WTC11 (cell line): ENCODE data around the gene ALDH5A1. TPM values are rescaled to one million over a fixed set of nuclear protein-coding genes. Genes with fewer than 3 reads are reported as not detected.

Experiments used
- ATAC-seq: fragments of 200-7000 bp; cut with Tn5 transposase; 2 replicates; pipeline ENCODE4 v1.10.0; 2021; ENCODE audit warnings: mild to moderate bottlenecking, moderate library complexity
- CTCF ChIA-PET: fragments of 300-600 bp; sonication (Branson Sonifier 250); formaldehyde crosslinking; loops from one replicate; lab custom pipeline; 2021; ENCODE audit warnings: antibody characterized with exemption; lab: Charles Lee
- POLR2A ChIA-PET: fragments of 350-600 bp; sonication (Branson Sonifier 250); formaldehyde crosslinking; loops from one replicate; lab custom pipeline; 2021; ENCODE audit warnings: antibody characterized with exemption; lab: Charles Lee
- DNase-seq: peaks from one replicate; pipeline ENCODE4 v3.0.0; 2021; ENCODE audit warnings: low spot score
- H3K27ac Mint-ChIP-seq: 2 replicates; pipeline ENCODE4 v1.8.0; 2021; ENCODE audit warnings: mixed read lengths
- H3K27me3 Mint-ChIP-seq: 2 replicates; pipeline ENCODE4 v1.8.0; 2021; ENCODE audit warnings: low read depth, mild to moderate bottlenecking, moderate library complexity, mixed read lengths
- H3K36me3 Mint-ChIP-seq: 2 replicates; pipeline ENCODE4 v1.8.0; 2021; ENCODE audit warnings: mixed read lengths
- H3K4me1 Mint-ChIP-seq: 2 replicates; pipeline ENCODE4 v1.8.0; 2022; ENCODE audit warnings: mixed read lengths
- H3K4me3 Mint-ChIP-seq: 2 replicates; pipeline ENCODE4 v1.8.0; 2021; ENCODE audit warnings: mild to moderate bottlenecking, moderate library complexity, mixed read lengths
- H3K9me3 Mint-ChIP-seq: 2 replicates; pipeline ENCODE4 v1.8.0; 2021; ENCODE audit warnings: mixed read lengths
- E2F4 ChIP-seq: sonication (generic); formaldehyde crosslinking; IDR thresholded peaks from 2 replicates; pipeline ENCODE4 v1.8.1; 2022; ENCODE audit warnings: low read depth, mild to moderate bottlenecking, moderate library complexity, missing genetic modification reagents, borderline replicate concordance
- ETV6 ChIP-seq: sonication (generic); formaldehyde crosslinking; IDR thresholded peaks from 2 replicates; pipeline ENCODE4 v1.8.1; 2022; ENCODE audit warnings: mild to moderate bottlenecking, missing genetic modification reagents
- GRHL2 ChIP-seq: fragments of 250-450 bp; sonication (Bioruptor Pico); IDR thresholded peaks from 2 replicates; pipeline ENCODE4 v1.8.0; 2022; ENCODE audit warnings: mild to moderate bottlenecking, moderate library complexity; ENCODE audit not compliant: insufficient replicate concordance, severe bottlenecking
- HMGXB4 ChIP-seq: sonication (generic); formaldehyde crosslinking; IDR thresholded peaks from 2 replicates; pipeline ENCODE4 v1.8.1; 2023; ENCODE audit warnings: mild to moderate bottlenecking, moderate library complexity, missing genetic modification reagents
- JAZF1 ChIP-seq: fragments of 250-450 bp; sonication (Bioruptor Pico); IDR thresholded peaks from 2 replicates; pipeline ENCODE4 v1.9.0; 2021; ENCODE audit warnings: moderate library complexity, mild to moderate bottlenecking, inconsistent platforms
- NFYB ChIP-seq: sonication (generic); formaldehyde crosslinking; conservative IDR thresholded peaks from 2 replicates; pipeline ENCODE4 v1.8.0; 2022; ENCODE audit warnings: low read depth, missing genetic modification reagents
- SMAD4 ChIP-seq: sonication (generic); formaldehyde crosslinking; IDR thresholded peaks from 2 replicates; pipeline ENCODE4 v1.8.0; 2022; ENCODE audit warnings: mild to moderate bottlenecking, missing genetic modification reagents
- ZBTB21 ChIP-seq: sonication (generic); formaldehyde crosslinking; IDR thresholded peaks from 2 replicates; pipeline ENCODE4 v1.8.1; 2023; ENCODE audit warnings: mild to moderate bottlenecking, missing genetic modification reagents, borderline replicate concordance
- ZNF219 ChIP-seq: sonication (generic); formaldehyde crosslinking; IDR thresholded peaks from 2 replicates; pipeline ENCODE4 v1.8.0; 2023; ENCODE audit warnings: missing genetic modification reagents, mild to moderate bottlenecking, borderline replicate concordance
- ZNF425 ChIP-seq: fragments of 250-450 bp; sonication (Bioruptor Pico); conservative IDR thresholded peaks from 2 replicates; pipeline ENCODE4 v1.9.0; 2021; ENCODE audit warnings: mild to moderate bottlenecking
- total RNA-seq: library from RNA; stranded (reverse); gene quantifications from 3 replicates; pipeline ENCODE4 v1.2.3, GENCODE V29; 2021
- TF ChIP-seq, protein P1 (sequence below): fragments of 250-450 bp; sonication (Bioruptor Pico); IDR thresholded peaks from 2 replicates; pipeline ENCODE4 v1.9.0; 2021; ENCODE audit warnings: mild to moderate bottlenecking
- TF ChIP-seq, protein P2 (sequence below): sonication (generic); formaldehyde crosslinking; IDR thresholded peaks from 2 replicates; pipeline ENCODE4 v1.8.1; 2022; ENCODE audit warnings: missing genetic modification reagents, borderline replicate concordance
- TF ChIP-seq, protein P3 (sequence below): sonication (generic); formaldehyde crosslinking; IDR thresholded peaks from 2 replicates; pipeline ENCODE4 v1.8.0; 2022; ENCODE audit warnings: mild to moderate bottlenecking, missing genetic modification reagents
- TF ChIP-seq, protein P4 (sequence below): sonication (generic); formaldehyde crosslinking; IDR thresholded peaks from 2 replicates; pipeline ENCODE4 v1.8.0; 2022; ENCODE audit warnings: mild to moderate bottlenecking, missing genetic modification reagents
- TF ChIP-seq, protein P5 (sequence below): sonication (generic); formaldehyde crosslinking; conservative IDR thresholded peaks from 2 replicates; pipeline ENCODE4 v1.8.1; 2022; ENCODE audit warnings: mild to moderate bottlenecking, missing genetic modification reagents

ALDH5A1 gene
- total RNA-seq, 1 experiment from 2014 or later, result 5.1 TPM

DNA sequence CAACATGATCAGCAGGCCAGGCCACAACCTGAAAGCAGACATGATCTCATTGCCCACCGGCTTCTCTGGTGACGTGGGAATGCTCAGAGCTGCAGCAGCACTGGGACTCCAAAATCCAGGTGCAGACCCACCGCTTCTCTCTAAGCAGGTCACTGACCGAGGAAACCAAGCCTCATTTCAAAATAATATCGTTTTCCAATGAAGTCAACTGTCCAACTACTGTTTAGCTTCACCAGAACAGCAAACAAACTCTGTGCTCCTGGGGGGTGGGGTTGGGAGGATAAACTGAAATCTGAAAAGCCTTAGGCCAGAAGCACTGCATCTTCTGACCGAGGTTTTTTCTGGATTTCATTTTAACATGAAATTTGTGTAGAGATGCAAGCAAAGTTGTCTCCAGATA is 5.3 kb upstream of the ALDH5A1 start, which contains the start of gene GPLD1:
GPLD1 (minus strand) TSS at position 109 of the 400 bp plus-strand sequence; CDS start at position 42, 67 bp downstream.
- Mint-ChIP-seq H3K4me1 (peaks cover 29% of the 10 kb centered on the region), H3K27ac (no peak within 1 kb of the TSS), H3K9me3 (no peaks in the 10 kb centered on the region), H3K4me3 (no peak within 1 kb of the TSS), H3K36me3 (no peaks in the 10 kb centered on the region), H3K27me3 (peaks cover 15% of the 10 kb centered on the region)
- ATAC-seq (no peak), DNase-seq (no peak)
- TF ChIP-seq, protein P1, sequence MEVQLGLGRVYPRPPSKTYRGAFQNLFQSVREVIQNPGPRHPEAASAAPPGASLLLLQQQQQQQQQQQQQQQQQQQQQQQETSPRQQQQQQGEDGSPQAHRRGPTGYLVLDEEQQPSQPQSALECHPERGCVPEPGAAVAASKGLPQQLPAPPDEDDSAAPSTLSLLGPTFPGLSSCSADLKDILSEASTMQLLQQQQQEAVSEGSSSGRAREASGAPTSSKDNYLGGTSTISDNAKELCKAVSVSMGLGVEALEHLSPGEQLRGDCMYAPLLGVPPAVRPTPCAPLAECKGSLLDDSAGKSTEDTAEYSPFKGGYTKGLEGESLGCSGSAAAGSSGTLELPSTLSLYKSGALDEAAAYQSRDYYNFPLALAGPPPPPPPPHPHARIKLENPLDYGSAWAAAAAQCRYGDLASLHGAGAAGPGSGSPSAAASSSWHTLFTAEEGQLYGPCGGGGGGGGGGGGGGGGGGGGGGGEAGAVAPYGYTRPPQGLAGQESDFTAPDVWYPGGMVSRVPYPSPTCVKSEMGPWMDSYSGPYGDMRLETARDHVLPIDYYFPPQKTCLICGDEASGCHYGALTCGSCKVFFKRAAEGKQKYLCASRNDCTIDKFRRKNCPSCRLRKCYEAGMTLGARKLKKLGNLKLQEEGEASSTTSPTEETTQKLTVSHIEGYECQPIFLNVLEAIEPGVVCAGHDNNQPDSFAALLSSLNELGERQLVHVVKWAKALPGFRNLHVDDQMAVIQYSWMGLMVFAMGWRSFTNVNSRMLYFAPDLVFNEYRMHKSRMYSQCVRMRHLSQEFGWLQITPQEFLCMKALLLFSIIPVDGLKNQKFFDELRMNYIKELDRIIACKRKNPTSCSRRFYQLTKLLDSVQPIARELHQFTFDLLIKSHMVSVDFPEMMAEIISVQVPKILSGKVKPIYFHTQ (CRISPR knock-in tag), result no peak
- TF ChIP-seq E2F4 (CRISPR knock-in tag) (no peak), ZBTB21 (CRISPR knock-in tag) (no peak), JAZF1 (CRISPR knock-in tag) (no peak), ZNF425 (CRISPR knock-in tag) (no peak), NFYB (CRISPR knock-in tag) (no peak), SMAD4 (CRISPR knock-in tag) (no peak), ETV6 (CRISPR knock-in tag) (no peak), HMGXB4 (no peak), ZNF219 (CRISPR knock-in tag) (no peak), GRHL2 (CRISPR knock-in tag) (no peak)
- TF ChIP-seq, protein P2, sequence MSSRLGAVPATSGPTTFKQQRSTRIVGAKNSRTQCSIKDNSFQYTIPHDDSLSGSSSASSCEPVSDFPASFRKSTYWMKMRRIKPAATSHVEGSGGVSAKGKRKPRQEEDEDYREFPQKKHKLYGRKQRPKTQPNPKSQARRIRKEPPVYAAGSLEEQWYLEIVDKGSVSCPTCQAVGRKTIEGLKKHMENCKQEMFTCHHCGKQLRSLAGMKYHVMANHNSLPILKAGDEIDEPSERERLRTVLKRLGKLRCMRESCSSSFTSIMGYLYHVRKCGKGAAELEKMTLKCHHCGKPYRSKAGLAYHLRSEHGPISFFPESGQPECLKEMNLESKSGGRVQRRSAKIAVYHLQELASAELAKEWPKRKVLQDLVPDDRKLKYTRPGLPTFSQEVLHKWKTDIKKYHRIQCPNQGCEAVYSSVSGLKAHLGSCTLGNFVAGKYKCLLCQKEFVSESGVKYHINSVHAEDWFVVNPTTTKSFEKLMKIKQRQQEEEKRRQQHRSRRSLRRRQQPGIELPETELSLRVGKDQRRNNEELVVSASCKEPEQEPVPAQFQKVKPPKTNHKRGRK (CRISPR knock-in tag), result no peak
- TF ChIP-seq, protein P3, sequence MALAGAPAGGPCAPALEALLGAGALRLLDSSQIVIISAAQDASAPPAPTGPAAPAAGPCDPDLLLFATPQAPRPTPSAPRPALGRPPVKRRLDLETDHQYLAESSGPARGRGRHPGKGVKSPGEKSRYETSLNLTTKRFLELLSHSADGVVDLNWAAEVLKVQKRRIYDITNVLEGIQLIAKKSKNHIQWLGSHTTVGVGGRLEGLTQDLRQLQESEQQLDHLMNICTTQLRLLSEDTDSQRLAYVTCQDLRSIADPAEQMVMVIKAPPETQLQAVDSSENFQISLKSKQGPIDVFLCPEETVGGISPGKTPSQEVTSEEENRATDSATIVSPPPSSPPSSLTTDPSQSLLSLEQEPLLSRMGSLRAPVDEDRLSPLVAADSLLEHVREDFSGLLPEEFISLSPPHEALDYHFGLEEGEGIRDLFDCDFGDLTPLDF (CRISPR knock-in tag), result no peak
- TF ChIP-seq, protein P4, sequence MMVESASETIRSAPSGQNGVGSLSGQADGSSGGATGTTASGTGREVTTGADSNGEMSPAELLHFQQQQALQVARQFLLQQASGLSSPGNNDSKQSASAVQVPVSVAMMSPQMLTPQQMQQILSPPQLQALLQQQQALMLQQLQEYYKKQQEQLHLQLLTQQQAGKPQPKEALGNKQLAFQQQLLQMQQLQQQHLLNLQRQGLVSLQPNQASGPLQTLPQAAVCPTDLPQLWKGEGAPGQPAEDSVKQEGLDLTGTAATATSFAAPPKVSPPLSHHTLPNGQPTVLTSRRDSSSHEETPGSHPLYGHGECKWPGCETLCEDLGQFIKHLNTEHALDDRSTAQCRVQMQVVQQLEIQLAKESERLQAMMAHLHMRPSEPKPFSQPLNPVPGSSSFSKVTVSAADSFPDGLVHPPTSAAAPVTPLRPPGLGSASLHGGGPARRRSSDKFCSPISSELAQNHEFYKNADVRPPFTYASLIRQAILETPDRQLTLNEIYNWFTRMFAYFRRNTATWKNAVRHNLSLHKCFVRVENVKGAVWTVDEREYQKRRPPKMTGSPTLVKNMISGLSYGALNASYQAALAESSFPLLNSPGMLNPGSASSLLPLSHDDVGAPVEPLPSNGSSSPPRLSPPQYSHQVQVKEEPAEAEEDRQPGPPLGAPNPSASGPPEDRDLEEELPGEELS (CRISPR knock-in tag), result no peak
- TF ChIP-seq, protein P5, sequence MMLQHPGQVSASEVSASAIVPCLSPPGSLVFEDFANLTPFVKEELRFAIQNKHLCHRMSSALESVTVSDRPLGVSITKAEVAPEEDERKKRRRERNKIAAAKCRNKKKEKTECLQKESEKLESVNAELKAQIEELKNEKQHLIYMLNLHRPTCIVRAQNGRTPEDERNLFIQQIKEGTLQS (CRISPR knock-in tag), result no peak
- ChIA-PET CTCF (no interaction called here), POLR2A (no interaction called here)
